ENCODE data around the gene TAF4B.

The TAF4B gene

DNA sequence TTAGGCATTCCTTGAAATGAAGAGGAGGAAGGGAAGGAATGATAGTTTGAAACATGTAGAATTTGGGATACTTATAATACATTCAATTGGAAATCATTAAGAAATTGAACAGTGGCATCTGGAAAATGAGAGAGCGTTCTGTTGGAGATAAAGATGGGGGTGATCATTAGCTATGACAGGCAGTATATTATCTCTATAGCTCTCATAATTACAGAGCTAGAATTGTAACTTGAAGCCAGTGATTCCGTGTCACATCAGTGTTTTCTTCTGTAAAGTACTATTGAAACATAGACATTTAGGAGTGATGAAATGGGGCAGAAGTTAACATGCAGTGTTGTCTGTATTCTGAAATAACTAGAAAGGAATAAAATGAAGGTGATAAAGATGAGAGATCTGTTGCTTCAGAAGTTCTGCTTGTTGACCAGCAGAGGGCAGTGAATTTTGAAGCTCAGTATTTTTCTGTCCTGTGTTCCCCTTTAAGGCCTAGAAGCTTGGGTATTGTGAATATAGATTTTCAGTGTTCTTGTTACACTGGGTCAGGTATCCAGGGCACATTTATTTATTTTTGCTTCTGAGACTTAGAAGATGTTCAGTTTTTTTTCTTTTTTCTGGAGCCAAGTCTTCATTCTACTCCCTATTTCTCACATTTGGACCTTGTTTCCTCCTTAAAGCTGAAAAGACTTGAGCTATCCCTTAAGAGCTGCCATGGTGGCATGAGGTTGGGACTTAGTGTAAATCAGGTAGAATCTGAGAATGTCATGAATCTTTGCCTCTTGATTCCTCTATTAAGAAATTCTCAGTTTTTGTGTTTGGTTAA lies 157.4 kb downstream of the TAF4B start:
- DNase-seq: peak; percentile 16

DNA sequence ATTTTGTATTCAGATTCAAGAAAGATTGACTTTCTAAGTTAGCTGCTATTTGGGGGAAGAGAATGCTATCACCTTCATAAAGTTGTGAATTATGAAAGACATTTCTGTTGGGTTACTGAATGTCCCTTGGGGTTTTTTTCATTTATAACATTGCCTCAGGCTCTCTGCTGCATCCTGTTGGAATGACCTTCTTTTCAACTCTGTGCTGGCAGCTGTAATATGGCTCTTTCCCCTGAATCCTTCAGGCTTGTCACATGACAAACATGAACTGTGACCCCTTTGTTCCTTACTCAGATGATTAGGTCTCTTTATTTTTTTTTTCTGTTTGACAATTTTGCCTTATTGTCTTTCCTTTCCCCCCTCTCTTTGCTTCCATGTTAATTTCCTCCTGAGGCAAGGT lies 159.8 kb downstream of the TAF4B start:
- DNase-seq: no peak

DNA sequence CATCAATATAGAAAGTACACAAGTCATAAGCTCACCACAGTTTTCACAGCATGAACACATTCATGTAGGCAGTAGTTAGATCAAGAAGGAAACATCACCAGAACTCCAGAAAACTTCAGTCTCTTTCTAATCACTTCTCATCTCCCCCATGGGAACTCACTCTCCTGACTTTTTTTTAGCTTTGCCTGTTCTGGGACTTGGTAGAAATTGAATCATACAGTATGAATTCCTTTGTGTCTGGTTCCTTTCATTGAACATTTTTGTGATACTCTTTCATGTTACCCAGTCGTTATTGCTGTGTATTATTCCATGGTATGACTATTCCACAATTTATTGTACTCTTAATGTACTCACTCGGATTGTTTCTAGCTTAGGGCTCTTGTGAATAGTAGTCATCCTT lies 160.2 kb downstream of the TAF4B start:
- DNase-seq: no peak

DNA sequence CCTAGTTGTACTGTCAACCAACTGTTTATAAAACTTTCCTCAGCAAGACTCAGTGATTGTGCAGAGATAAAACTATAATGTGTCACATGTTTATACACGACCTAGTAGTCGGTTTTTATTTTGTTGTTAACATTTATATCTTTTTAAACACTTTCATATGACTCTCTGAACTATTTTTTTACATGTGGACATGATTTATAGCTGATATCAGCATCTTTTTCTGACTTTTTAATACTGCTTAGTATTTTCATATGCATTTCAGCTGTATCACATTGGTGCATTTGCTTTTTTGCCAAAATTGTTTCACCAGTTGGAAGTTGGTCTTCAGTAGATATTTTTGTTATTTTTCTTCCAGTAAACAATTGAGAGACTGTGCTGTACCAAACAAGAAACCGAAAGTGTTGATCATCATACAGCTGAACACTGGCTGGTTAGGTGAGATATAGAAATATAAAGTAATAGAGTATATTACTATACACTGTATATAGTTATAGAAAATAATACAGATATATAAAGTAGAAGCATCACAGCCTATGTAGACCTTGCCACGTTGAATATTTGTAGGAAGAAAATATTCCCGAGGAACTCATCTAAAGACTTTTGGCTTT lies 167.9 kb downstream of the TAF4B start:
- DNase-seq: no peak

DNA sequence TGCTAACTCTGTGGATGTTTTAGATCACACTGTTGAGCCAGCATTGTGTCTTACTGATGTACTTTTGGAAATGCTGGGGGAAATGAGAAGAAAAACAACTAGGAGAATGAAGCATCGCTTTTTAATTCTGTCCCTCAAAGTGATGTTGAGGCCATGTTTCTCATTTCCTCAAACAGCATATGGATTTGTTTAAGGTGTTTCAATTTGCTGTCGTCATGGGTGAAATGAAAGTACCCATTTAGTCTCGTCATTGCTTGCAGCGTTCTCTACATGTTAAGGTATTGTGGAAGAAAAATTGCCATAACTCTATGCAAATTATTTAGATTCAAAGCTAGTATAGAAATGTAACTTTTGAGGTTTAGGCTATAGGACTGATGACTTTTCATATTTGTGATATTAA lies 170.8 kb downstream of the TAF4B start:
- DNase-seq: no peak

DNA sequence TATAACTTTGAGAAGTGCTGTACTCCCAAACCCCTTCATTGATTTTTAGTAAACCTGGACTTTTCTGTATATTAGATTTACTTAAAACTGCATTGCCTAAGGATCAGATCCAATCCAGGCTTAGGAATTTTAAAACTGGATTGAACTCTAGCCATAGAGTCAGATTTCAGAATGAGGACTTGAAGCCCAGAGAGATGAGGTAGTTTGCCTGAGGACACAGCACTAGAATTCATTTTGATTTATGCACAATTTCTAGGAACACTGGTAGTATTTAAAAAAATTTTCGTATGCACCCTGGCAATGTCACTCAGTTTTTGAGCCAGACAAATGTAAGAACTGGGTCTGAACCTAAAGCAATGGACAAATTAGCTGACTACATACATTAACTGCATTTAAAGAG lies 177.2 kb downstream of the TAF4B start:
- DNase-seq: no peak

DNA sequence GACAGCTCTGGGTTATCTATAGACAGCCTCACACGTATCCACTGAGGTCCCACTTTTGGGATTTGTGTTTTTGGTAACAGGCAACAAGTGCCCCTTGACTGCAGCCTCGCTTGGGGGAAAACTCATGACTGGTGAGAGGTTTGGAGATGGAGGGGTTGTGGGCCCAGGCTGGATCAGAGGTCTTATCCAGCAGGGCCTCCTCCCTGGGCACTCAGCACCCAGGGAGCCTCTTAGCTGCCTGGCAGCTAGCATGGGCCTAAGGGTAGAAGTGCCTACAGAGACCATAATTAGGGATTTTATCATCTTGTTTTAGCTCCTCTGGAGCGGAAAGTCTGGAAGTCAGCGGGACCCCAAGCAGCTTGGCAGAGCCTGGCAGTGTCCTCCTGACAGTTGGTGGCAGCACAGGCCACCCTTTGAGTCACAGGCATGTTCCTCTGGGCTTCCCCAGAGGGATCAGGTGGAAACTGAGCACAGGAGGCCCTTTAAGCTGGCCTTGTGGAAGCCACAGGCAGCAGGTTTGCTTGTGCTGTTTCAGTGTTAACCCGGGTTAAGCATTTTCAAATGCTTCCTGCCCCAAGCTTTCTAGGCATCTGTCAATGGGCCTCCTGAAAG lies 179.1 kb downstream of the TAF4B start:
- peak; percentile 42 for DNase-seq

DNA sequence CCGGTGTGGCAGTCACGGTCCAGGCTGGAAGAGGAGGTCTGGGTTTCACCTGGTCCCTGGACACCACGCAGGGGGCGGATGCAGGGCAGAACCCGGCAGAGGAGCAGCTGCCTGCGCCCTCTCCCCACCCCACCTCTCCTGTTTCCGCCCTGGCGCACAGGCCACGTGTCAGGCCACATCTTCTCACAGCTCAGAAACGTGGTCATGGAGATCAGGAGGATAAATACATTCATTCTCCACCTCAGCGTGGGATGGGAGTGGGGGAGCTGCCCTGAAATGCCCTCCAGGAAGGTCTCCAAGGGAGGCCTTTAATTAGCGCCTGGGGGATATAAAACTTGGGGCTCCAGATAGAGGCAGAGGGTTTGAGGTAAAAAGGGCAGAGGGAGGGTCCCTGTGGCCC lies 180.1 kb downstream of the TAF4B start:
- DNase-seq: no peak

DNA sequence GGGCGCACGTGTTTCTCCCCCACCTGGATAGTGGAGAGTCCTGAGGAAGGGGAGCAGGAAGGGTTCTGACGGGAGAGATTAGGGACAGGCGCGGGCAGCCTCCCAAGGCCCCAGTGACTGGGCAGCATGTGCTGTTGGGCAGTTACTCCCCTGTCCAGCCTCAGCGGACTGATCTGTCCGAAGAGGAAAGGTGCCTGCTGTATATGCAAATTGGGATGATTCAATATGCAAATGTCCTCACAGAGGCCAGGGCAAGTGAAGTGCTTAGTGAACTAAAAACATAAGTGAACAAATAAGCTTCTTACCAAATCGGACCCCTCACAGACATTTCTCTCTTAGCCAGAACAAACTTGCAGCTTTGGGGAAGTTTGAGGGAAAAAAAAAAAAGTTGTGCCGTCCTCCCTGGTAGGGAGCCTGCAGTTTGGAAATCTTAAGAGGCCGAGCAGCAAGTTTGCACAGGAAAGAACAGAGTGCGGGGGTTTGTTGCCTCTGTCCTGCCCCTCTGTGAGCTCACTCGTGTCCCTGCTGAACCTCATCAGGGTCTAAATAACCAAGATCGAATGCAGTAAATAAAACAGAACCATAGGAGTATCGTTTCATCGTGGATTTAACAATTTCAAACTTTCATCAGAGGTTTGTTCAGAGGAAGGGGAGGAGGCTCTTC lies 180.7 kb downstream of the TAF4B start:
- no peak for DNase-seq

DNA sequence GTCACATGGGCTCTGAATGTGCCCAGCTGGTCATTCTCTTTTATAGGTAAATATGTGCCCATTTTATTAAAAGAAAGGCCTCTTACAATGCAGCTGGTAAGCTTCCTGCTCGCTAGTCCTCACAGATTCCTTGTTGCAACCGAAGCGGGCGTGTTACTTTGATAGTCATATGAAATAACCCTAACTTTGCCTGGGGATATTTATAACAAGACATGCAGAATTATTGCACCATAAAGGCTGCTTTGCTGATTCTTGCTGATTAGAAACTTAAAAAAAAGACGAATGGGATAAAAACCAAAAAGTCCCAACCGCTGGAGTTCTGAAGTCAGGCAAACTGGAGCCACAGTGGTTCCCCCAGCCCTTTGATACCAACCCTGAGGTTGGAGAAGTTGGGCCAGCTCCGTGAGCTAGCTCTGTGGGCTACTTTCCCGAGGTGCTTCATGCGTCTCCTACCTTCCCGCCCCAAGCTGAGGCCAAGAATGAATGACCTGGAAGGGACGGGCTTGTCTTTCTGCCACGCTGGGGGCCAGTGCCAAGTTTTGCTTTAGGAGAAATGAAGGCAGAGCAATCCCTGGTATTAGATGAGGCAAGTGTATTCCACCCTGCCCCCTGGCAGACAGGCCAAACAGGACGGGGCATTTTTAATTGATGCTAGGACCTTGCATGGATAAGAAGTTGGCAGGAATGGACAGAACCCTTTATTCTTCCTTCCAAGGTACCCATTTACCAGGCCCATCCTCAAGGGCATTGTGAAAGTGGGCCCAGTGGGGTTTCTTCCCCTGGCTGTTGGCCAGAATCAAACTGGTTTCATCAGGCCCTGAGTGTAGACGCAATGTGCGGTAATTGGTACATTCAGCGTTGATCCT lies 181.7 kb downstream of the TAF4B start:
- DNase-seq: no peak

DNA sequence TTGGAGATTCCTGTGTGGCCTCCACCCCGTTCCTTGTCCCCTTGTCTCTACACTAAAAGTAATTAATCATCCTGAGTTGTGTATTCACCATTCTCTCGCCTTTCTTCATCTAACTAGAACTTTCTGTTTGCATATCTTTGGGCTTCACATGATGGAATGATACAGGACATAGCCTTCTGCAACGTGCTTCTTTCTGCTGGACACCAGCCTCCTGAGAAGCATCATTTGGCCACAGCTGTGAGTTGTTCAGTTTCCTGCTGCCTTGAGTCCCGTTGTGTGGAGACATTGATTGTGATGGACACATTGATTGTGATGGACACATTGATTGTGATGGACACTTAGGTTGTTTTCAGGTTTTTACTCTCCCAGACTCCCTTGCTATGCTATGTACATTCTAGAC lies 182.8 kb downstream of the TAF4B start:
- no peak for DNase-seq

DNA sequence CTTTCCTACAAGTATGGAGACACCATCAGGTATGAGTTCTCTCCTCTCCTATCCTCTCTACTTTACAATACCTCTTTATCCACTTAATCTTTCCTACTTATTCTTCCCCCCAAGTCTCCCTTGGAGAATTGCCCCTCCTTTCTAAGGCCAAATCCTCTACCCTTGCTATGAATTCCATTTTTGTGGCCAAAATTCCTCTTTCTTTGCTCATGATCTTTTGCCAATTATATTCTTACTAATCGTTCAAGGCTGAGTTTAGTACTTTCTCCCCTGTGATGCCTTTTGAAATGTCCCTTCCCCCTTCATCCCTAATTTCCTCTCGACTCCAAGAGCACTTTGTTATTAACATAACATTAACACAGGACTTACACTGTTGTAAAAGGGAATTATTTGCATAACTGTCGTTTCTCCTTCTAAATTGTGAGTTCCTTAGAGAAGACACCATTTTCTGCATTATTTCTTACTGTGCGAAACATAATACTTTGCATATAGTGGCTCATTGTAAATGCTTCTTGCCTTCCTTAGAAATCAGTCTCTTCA lies 188.7 kb downstream of the TAF4B start:
- no peak for DNase-seq

DNA sequence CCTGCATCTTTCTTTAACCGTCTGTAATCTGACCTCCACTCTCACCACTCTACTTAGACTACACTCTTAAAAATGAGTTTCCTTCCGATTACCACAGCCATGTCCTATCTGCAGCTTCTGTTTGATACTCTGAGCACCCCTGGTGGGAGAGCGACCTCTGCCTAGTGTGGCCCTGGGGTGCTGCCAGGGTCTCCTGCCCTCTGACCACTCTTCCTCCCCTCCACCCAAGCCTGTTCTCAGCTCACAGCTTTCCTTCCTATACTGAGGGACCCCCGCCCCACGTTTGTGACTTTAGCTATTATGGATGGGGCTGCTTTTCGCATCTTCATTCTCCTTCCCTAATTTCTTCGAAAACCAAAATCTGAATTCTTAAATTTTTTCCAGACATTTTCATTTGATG lies 189.4 kb downstream of the TAF4B start:
- no peak for DNase-seq

DNA sequence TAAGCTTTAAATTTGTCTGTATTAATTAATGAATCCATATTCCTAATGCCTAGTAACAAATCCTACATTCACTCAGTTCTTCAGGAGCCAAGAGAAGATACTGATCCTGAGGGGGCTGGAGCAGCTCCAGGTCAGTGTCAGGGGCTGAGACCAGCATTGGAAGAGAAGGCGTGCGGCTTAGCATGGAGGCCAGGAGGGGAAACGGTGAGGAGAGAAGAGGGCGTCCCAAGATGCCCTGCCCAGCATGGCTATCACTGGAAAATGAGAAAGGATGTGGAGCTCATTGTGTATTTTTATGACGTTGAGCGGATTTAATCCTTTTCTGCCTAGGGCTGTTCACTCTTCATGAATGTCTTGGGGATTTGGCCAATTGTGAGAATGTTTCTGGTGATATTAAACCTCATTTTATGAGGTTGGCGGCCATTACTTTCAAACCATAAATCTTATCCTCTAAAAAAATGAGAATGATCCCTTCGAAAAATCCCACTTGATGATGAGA lies 190.5 kb downstream of the TAF4B start:
- no peak for DNase-seq

DNA sequence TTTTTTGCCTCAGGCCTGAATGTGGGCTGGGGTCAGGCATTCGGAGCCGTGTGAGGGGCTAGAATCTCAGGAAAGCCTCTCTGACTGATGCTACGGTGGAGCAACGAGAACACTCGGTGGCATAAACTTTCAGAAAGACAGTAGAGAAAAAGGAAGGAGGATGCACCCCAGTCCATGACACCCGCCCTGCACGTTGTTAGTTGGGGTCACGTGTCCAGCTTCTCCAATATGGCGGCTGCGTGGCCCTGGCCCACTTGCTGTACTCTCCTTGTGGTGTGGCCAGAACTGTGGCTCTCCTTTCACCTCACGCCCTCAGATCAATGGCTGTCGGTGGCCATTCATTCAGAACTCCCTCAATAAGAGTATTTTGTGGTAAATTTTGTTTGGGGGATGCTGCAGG lies 190.9 kb downstream of the TAF4B start:
- no peak for DNase-seq

DNA sequence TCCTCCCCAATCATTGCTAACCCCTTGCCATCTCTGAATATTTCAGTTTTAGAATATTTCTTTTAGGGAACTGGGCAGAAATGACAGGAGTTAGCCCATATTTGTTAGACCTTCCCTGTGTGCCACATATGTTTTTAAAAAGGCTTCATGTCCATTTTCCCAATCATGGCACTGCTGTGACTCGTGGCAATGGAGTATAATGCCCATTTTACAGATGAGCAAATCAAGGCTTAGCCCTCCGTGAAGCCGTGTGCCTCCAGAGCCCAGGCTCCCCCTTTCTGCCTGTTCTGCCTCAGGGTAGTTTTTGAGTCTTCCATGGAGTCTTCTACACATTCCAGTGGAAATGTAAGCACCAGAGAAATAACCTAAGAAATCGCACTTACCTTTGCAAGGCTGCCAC lies 192.0 kb downstream of the TAF4B start:
- DNase-seq: no peak

DNA sequence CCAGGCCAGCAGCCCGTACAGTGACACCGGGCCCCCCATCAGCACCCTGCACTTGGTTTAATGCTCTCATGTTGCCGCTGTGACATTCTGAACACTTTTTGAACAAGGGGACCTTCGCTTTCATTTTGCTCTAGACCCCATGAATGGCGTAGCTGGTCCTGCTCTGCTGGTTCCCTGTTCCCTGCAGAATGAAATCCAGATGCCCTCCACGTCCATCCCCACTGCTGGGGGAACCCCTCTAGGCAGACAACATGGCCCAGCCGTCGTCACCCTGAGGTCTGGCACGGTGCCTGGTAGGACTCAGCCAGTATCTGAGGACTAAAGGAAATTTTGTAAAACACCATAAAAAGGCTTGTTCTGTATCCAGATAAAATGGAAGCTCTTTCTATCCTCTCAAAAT lies 193.5 kb downstream of the TAF4B start:
- no peak for DNase-seq

DNA sequence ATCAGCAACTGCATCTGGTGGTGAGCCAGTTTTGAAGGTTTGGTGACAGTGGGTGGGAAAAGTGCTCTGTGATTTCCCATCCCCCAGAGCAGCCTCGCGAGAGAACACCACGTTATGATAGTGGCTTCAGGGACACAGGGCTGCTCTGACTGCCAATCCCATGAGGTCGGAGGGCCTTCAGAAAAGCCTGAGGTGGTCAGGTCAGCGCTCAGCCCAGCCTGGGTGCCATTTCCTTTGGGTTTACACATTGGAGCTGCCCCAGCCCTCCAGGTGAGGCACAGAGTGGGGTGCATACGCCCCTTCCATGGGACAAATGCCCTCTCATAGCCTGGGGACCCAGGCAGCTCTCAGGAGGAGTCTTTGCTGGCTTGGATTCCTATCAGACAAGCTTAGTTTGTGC lies 195.3 kb downstream of the TAF4B start:
- no peak for DNase-seq

DNA sequence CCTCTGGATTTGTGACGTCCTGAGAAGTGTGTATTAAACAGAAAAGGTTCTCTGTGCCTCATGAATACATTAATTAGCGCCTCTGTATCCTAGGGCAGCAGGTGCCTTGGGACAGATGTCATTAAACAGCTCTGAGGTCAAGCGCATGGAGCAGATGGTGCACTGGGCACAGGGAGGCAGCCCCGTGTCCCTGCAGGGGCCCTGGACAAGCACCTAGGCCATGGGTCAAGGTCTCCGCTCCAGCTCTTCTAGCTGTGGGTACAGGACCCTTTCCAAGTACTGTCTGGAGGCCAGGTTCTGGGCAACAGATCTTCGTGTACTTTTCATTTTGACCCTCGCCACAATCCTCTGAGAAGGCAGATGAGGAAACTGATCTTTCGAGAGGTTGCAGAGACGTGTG lies 195.7 kb downstream of the TAF4B start:
- DNase-seq: no peak

DNA sequence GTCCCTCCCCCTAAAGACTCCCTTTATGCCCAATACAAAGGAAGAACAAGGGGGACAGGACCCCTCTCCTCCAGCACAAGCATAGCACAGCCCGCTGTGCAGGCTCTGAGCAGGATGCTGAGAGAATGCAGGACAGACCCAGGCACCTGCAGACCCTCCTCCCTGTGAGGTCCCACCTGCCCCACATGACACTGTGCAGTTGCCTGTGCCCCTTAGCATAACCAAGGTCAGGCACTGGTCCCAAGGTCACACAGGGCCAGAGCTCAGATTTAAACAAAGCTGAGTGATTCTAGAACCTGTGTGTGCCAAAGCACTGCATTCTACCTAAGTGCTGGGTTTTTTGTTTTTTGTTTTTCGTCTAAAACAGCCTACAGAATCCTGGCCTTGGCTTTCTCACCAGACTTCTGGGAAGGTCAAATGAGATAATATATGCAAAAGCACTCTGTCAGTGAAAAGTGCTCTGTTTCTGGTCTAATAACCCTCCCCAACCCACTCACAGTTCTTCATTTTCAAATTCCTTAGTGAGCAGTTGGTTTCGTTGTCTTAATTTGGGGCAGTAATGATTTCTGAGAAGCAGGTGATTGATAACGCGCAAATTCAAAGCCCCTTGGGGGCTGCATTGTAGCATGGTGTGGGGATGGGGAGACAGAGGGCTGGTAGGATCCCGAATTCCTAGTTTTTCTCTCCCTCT lies 196.4 kb downstream of the TAF4B start:
- DNase-seq: no peak

DNA sequence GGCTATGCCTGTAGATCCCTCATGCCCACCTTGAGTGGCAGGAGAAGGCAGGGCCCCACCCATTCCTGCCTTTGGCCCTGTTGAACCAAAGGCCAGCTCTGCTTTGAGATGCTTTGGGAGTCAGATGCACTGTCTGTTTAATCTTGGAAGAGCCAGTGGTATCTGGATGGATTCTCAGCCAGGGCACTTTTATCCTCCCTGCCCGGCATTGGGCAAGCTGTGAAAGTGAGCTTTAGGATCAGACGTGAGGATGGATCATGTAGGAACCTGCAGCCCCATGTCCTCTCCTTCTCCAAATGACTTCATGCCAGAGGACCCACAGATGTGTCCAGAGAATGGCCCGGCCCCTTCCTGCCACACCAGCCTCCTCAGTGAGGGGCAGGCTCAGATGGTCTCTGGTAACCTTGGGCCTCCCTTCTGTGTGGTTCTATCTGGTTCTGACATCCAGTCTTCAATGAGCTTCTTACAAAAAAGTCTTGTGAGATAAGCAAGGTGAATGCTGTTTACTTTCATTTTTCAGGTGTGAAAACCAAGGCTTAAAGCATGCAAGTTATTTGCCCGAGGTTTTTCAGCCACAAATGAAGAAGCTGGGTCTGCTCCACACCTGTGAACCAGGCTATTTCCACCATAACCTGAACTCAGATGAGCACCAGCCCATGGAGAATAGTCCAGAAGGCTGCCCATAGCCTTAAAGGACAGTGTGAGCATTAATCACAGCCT lies 198.3 kb downstream of the TAF4B start:
- DNase-seq: no peak
